HG03439 (cell line): ENCODE measurements around the gene DNAJA1.
"Not testable (repeated sequence)": the region's sequence is repeated elsewhere in the genome, so short reads cannot be mapped to it uniquely, and the experiment has no call there.

ENCODE experiments used
- ATAC-seq: cut with Tn5 transposase; IDR thresholded peaks from one replicate; pipeline ENCODE4 v1.9.1; 2021; ENCODE audit warnings: mild to moderate bottlenecking, moderate library complexity; ENCODE audit not compliant: unreplicated experiment

The DNAJA1 gene

DNA sequence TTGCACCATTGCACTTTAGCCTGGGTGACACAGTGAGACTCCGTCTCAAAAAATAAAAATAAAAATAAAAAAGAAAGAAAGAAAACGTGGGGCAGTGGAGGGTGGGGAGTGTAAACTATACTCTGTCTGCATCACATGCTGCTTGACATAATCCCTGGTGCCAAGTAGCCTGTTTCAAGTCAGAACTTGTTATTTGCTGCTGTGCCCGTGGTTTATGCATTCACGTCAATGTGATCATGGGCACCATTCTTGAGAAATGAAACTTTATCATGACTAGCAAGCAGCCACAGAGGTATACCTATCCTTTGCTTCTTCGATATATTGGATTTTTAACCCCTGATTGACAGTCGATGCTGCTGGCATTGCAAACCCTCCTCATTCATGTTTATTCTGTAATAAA, 55.5 kb downstream of the DNAJA1 start:
- no peak for ATAC-seq

DNA sequence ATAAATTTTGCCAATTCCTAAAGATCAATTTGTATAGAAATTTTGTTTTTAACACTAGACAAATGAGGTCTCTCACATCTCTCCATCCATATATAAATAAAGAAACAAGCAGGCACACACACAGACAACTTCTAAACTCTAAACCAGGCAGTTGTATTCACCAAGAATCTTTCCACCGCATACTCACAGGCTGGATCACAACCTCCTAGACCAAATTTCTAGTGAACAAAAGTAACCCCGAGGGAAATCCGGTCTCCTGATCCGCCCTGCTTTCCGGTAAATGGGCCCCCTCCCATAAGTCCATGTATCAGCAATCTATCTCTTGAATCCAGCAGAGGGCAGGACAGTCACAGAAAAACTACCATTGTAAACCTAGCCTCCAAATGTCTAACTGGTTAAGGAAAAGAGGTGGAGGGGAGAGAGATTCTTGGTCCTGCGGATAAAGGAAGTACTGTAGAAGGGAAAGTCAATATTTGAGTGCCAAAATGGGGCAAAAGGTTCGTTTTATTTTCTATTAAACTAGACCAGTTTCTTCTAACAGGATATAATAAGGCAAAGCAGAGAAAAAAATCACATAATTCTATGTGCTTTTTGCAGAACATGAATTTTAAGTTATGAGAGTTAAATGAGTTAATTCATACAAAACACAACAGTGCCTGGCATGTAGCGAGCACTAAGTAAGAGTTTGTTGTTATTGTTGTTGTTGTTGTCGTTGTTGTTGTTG, 56.2 kb downstream of the DNAJA1 start:
- ATAC-seq: no peak

DNA sequence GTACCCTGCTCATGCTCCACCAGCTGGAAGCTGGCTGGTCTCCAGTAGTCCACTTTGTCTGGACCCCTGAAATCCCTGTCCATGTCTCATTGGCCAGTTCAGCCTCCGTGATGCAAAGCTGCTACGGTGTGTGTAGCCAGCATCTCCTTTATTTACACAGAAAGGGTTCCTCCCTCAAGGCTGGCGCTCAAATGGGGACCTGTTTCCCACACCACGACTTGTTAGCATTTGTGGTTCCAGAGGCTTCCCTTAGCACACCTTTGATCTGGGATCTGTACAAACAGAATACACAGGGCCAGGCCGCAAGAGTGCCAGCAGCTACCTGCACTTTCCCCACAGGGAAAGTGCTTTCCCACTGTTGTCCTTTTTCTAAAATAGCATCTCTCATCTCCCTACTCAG, 57.1 kb downstream of the DNAJA1 start:
- ATAC-seq: no peak

- no peak for ATAC-seq
Observed at GRCh38 chr9:33082538-33083326, 57.7 kb downstream of the DNAJA1 start.

DNA sequence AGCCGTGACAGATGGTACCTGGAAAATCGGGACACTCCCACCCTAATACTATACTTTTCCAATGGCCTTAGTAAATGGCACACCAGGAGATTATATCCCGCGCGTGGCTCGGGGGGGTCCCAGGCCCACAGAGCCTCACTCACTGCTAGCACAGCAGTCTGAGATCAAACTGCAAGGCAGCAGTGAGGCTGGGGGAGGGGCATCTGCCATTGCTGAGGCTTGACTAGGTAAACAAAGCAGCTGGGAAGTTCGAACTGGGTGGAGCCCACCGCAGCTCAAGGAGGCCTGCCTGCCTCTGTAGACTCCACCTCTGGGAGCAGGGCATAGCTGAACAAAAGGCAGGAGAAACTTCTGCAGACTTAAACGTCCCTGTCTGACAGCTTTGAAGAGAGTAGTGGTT, 60.6 kb downstream of the DNAJA1 start:
- ATAC-seq: not testable (repeated sequence)
